Gastroesophageal sphincter (tissue), 3 donors: Measurements from ENCODE around the gene MYCBPAP.

Source experiments
- EP300 ChIP-seq: sonication (generic); formaldehyde crosslinking; IDR thresholded peaks from one replicate; pipeline ENCODE4 v1.6.1; 2017; ENCODE audit warnings: antibody characterized with exemption, mild to moderate bottlenecking
- POLR2AphosphoS5 ChIP-seq: sonication (generic); formaldehyde crosslinking; IDR thresholded peaks from one replicate; pipeline ENCODE4 v1.6.1; 2017; ENCODE audit warnings: antibody characterized with exemption
- TF ChIP-seq, protein P1 (sequence below), 4 experiments: fragments of 200-600 bp in 2 of 4; fragments of 450-650 bp in 2 of 4; sonication (generic) in 1 of 4; IDR thresholded peaks; one replicate each; pipeline ENCODE4 v1.5.1; 2017 to 2019; ENCODE audit warnings: antibody characterized with exemption in 4 of 4, mild to moderate bottlenecking in 2 of 4, moderate library complexity in 2 of 4

DNA sequence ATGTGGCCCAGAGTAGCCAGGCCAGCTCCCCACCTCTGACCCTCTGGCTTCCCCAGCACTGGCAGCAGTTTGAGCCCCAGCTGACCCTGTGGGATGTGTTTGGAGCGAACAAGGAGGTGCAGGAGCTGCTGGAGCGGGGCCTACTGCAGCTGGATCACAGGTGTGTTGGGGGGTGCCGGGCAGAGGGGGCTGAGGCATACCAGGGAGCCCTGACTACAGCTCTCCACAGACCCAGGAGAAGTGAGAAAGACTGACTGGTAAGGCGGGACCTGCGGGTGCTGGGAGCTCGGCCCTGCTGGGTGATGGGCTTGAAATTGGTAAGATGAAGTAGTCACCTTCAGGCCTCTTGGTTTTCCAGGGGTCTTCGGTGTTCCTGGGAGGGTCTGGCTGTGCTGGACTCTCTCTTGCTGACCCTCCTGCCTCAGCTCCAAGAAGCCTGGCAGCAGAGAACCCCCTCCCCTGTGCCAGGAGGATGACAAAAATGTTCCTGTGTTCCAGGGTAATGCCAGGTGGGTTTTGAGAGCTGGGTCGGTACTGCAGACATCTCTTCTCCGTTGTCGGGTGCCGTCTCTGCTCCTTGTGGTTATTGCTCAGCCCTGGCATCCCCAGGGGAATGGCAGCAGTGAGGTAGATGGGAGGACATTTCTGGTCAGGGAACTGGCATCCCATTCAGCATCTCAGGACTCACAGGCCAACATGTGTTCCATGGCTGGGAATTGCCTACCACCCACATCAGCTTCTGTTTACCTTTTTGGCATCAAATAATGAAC lies 23.7 kb upstream of the MYCBPAP start:
- TF ChIP-seq EP300: no peak
- TF ChIP-seq, protein P1, sequence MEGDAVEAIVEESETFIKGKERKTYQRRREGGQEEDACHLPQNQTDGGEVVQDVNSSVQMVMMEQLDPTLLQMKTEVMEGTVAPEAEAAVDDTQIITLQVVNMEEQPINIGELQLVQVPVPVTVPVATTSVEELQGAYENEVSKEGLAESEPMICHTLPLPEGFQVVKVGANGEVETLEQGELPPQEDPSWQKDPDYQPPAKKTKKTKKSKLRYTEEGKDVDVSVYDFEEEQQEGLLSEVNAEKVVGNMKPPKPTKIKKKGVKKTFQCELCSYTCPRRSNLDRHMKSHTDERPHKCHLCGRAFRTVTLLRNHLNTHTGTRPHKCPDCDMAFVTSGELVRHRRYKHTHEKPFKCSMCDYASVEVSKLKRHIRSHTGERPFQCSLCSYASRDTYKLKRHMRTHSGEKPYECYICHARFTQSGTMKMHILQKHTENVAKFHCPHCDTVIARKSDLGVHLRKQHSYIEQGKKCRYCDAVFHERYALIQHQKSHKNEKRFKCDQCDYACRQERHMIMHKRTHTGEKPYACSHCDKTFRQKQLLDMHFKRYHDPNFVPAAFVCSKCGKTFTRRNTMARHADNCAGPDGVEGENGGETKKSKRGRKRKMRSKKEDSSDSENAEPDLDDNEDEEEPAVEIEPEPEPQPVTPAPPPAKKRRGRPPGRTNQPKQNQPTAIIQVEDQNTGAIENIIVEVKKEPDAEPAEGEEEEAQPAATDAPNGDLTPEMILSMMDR (IDR thresholded peaks at IDR 0.05): no peak
- no peak for TF ChIP-seq POLR2AphosphoS5
